Measurements from ENCODE around the gene RHOT2. TPM values are rescaled to one million over a fixed set of nuclear protein-coding genes. Genes with fewer than 3 reads are reported as not detected.

The RHOT2 gene
- total and polyA plus RNA-seq, 10 of the 15 experiments (the other 5 are each of a cell fraction or from before 2014, with no cell fraction given) = 3.7 to 174 (median 69.8) TPM

- Histone ChIP-seq H3K36me3 (ENCODE audit: control insufficient read depth in 2 of 2, insufficient read depth in 2 of 2, low read length in 1 of 2) (no peaks in the 10 kb centered on the region), H4K20me1 (ENCODE audit: control insufficient read depth, insufficient read depth) (no peaks in the 10 kb centered on the region), H3K79me2 (ENCODE audit: control insufficient read depth, insufficient read depth, low read length) (no peaks in the 10 kb centered on the region), H3K4me1 (ENCODE audit: control insufficient read depth, insufficient read depth, low read length) (no peaks in the 10 kb centered on the region), H3K4me3 (no peak overlapping the region), H3K27me3 (replicated peaks in 1 of 2; ENCODE audit: control insufficient read depth in 2 of 2, insufficient read depth in 2 of 2, low read length in 1 of 2) (peaks cover 0 to 11% of the 10 kb centered on the region in 2 experiments; a peak in 2 of 4 replicates), H3K27ac (ENCODE audit: control insufficient read depth, insufficient read depth) (no peak overlapping the region), H3K9me3 (replicated peaks; ENCODE audit: control insufficient read depth, insufficient read depth, low read length) (no peaks in the 10 kb centered on the region), H3K9ac (ENCODE audit: control insufficient read depth, insufficient read depth, low read length) (no peak overlapping the region), H3K4me2 (ENCODE audit: control insufficient read depth, insufficient read depth) (no peak overlapping the region), H2AFZ (ENCODE audit: control insufficient read depth, low read depth, low read length) (no peak overlapping the region)
- 39% methylated on average over 11 of the region's 12 CpGs for WGBS (ENCODE audit: insufficient coverage, insufficient replicate concordance, low lambda C conversion rate, missing lambda C conversion rate)
- no peak for TF ChIP-seq YY1 (IDR thresholded peaks at IDR 0.05; ENCODE audit: low read depth, low read length)
- TF ChIP-seq NFYB (IDR thresholded peaks at IDR 0.05; ENCODE audit: insufficient read depth, low read depth, low read length) = no peak
- no peak for TF ChIP-seq ZBTB40 (IDR thresholded peaks at IDR 0.05; ENCODE audit: borderline replicate concordance)
- TF ChIP-seq YBX1 (IDR thresholded peaks at IDR 0.05) = no peak
- no peak for TF ChIP-seq GATAD2B (conservative IDR thresholded peaks at IDR 0.05; ENCODE audit: low read depth)
- TF ChIP-seq ZNF274 (IDR thresholded peaks at IDR 0.05; ENCODE audit: insufficient read depth, insufficient read length) = no peak
- no peak for TF ChIP-seq EZH2 (IDR thresholded peaks at IDR 0.05; ENCODE audit: borderline replicate concordance, control insufficient read depth, low read depth, low read length)
- no peak for TF ChIP-seq SP1 (IDR thresholded peaks at IDR 0.05; ENCODE audit: low read depth, low read length)
- no peak for TF ChIP-seq MLLT1 (IDR thresholded peaks at IDR 0.05)
- POLR2A ChIA-PET = no interaction called here
- no TSS peak for BruUV-seq (replicated peaks)
- RAD21 ChIA-PET (ENCODE audit: unreplicated experiment) = no interaction called here
- FAIRE-seq (no peak), DNase-seq (ENCODE audit: low read depth, low spot score) (no peak), ATAC-seq (no peak)
- in situ Hi-C loops (cut with MboI) = no loop called here
- SMC1A ChIA-PET (ENCODE audit: uncharacterized antibody, unreplicated experiment) = no interaction called here
- CTCF ChIA-PET = no interaction called here
- intact Hi-C loops (cut with micrococcal nuclease; ENCODE audit: unreplicated experiment) = no loop called here
These were observed 35.5 kb downstream of the RHOT2 start for GRCh38 chr16:703406-703805.

All from GM12878 (cell line).